HL-60 (cell line): Measurements from ENCODE around the gene LANCL2.

Experiments used
- DNase-seq, 2 experiments: peaks; one replicate each; pipeline ENCODE4 v3.0.0-alpha.2; 2010 to 2020; ENCODE audit warnings: low read depth in 1 of 2, low spot score in 1 of 2
- H3K27ac ChIP-seq: fragments of 250-450 bp; sonication (Bioruptor Pico); replicated peaks from 2 replicates; pipeline ENCODE4 v1.5.1; 2020; ENCODE audit warnings: mild to moderate bottlenecking, moderate library complexity
- H3K27me3 ChIP-seq: fragments of 250-450 bp; sonication (Bioruptor Pico); 2 replicates; pipeline ENCODE4 v1.5.1; 2021; ENCODE audit warnings: mild to moderate bottlenecking, moderate library complexity; ENCODE audit not compliant: insufficient read depth, poor library complexity, severe bottlenecking
- H3K4me3 ChIP-seq: replicated peaks from 2 replicates; pipeline ENCODE4 v1.5.1; 2011; ENCODE audit warnings: mild to moderate bottlenecking, control low read depth, low read length; ENCODE audit not compliant: insufficient read depth
- GABPA ChIP-seq: IDR thresholded peaks from 2 replicates; pipeline ENCODE4 v1.6.1; 2012; ENCODE audit warnings: low read depth
- POLR2AphosphoS5 ChIP-seq: IDR thresholded peaks from 2 replicates; pipeline ENCODE4 v1.6.1; 2012; ENCODE audit warnings: low read depth
- SPI1 ChIP-seq: IDR thresholded peaks from 2 replicates; pipeline ENCODE4 v1.6.1; 2012; ENCODE audit warnings: low read depth, mild to moderate bottlenecking, borderline replicate concordance
- TF ChIP-seq, protein P1 (sequence below): IDR thresholded peaks from 2 replicates; pipeline ENCODE4 v1.6.1; 2012; ENCODE audit warnings: low read depth; ENCODE audit not compliant: insufficient replicate concordance
- TF ChIP-seq, protein P2 (sequence below): IDR thresholded peaks from one replicate; pipeline ENCODE4 v1.5.1; 2011; ENCODE audit warnings: low read length, control low read depth, inconsistent platforms; ENCODE audit not compliant: insufficient read depth

LANCL2 gene

DNA sequence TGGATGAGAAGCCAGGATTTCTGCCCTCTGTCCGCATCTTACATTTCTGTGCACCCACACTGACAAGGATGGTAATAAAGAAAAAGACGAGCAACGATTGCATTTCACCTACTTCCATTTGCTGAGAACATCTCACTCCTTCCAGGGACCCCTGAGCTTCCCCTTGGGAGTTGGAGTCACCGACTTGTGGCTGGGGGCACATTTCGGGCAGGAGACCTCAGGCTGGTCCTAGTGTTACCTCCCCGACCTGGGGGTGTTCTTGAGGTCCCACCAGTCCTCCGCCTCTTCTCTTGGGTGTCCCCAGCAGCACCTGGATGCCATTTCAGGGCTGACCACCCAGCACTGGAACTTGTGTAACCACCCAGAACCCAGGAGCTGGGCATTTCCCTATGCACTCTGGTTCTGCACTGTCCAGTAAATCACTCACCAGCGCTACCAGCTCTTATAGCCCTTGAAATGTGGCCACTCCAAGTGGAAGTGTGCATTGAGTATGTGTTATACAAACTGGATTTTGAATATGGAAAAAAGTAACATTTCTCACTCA is 84.9 kb downstream of the LANCL2 start:
- Histone ChIP-seq H3K27ac (no peak overlapping the region), H3K27me3 (peaks cover 10% of the 10 kb centered on the region), H3K4me3 (no peak overlapping the region)
- no peak for DNase-seq
- no peak for TF ChIP-seq GABPA
- TF ChIP-seq, protein P1, sequence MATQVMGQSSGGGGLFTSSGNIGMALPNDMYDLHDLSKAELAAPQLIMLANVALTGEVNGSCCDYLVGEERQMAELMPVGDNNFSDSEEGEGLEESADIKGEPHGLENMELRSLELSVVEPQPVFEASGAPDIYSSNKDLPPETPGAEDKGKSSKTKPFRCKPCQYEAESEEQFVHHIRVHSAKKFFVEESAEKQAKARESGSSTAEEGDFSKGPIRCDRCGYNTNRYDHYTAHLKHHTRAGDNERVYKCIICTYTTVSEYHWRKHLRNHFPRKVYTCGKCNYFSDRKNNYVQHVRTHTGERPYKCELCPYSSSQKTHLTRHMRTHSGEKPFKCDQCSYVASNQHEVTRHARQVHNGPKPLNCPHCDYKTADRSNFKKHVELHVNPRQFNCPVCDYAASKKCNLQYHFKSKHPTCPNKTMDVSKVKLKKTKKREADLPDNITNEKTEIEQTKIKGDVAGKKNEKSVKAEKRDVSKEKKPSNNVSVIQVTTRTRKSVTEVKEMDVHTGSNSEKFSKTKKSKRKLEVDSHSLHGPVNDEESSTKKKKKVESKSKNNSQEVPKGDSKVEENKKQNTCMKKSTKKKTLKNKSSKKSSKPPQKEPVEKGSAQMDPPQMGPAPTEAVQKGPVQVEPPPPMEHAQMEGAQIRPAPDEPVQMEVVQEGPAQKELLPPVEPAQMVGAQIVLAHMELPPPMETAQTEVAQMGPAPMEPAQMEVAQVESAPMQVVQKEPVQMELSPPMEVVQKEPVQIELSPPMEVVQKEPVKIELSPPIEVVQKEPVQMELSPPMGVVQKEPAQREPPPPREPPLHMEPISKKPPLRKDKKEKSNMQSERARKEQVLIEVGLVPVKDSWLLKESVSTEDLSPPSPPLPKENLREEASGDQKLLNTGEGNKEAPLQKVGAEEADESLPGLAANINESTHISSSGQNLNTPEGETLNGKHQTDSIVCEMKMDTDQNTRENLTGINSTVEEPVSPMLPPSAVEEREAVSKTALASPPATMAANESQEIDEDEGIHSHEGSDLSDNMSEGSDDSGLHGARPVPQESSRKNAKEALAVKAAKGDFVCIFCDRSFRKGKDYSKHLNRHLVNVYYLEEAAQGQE = no peak
- TF ChIP-seq, protein P2, sequence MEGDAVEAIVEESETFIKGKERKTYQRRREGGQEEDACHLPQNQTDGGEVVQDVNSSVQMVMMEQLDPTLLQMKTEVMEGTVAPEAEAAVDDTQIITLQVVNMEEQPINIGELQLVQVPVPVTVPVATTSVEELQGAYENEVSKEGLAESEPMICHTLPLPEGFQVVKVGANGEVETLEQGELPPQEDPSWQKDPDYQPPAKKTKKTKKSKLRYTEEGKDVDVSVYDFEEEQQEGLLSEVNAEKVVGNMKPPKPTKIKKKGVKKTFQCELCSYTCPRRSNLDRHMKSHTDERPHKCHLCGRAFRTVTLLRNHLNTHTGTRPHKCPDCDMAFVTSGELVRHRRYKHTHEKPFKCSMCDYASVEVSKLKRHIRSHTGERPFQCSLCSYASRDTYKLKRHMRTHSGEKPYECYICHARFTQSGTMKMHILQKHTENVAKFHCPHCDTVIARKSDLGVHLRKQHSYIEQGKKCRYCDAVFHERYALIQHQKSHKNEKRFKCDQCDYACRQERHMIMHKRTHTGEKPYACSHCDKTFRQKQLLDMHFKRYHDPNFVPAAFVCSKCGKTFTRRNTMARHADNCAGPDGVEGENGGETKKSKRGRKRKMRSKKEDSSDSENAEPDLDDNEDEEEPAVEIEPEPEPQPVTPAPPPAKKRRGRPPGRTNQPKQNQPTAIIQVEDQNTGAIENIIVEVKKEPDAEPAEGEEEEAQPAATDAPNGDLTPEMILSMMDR = no peak
- no peak for TF ChIP-seq SPI1

DNA sequence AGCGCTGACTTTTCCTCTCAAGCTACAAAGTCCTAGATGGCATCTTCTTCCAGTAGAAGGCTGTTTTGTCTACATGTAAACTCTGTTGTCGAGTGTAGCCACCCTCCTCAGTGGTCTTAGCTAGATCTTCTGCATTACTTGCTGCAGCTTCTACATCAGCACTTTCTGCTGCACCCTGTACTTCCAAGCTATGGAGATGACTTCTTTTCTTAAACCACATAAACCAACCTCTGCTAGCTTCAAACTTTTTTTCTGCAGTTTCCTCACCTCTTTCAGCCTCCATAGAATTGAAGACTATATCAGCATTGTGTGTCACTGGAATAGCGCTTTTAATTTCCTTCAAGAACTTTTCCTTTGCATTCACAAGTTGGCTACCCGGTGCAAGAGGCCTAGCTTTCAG is 87.8 kb downstream of the LANCL2 start:
- no peak overlapping the region for H3K4me3 ChIP-seq
- no peak for DNase-seq
- H3K27ac ChIP-seq = no peak overlapping the region
- TF ChIP-seq, protein P1 = no peak
- TF ChIP-seq GABPA = no peak
- TF ChIP-seq, protein P2 = no peak
- H3K27me3 ChIP-seq = peaks cover 10% of the 10 kb centered on the region

GRCh38 chr7:55457801-55458200 is 92.7 kb downstream of the LANCL2 start:
- DNase-seq = no peak
- TF ChIP-seq GABPA (no peak), SPI1 (no peak), POLR2AphosphoS5 (no peak)
- TF ChIP-seq, protein P2 = no peak
- TF ChIP-seq, protein P1 = no peak
- no peak overlapping the region for H3K27ac ChIP-seq

More at GRCh38 chr7:55457801-55458200, 92.7 kb downstream of the LANCL2 start:
- no peak overlapping the region for H3K4me3 ChIP-seq
- no peaks in the 10 kb centered on the region for H3K27me3 ChIP-seq
